Mesothelial cell of epicardium (in vitro differentiated cells): ENCODE data around the gene NPB. TPM values are rescaled to one million over a fixed set of nuclear protein-coding genes. Genes with fewer than 3 reads are reported as not detected.
A peak's percentile ranks its signal among the peaks of the same experiment; 100 is the strongest.

Experiments
- DNase-seq, 2 experiments: peaks; one replicate each; pipeline ENCODE4 v3.0.0; 2021; ENCODE audit warnings: low spot score in 2 of 2; ENCODE audit not compliant: unreplicated experiment in 2 of 2
- H3K27ac Mint-ChIP-seq: 2 replicates; pipeline ENCODE4 v1.8.0; 2021; ENCODE audit warnings: mixed read lengths
- H3K27me3 Mint-ChIP-seq: 2 replicates; pipeline ENCODE4 v1.8.0; 2021; ENCODE audit warnings: low read depth, mixed read lengths
- H3K36me3 Mint-ChIP-seq: 2 replicates; pipeline ENCODE4 v1.8.0; 2021; ENCODE audit warnings: mixed read lengths
- H3K4me1 Mint-ChIP-seq: 2 replicates; pipeline ENCODE4 v1.8.0; 2021; ENCODE audit warnings: mixed read lengths
- H3K4me3 Mint-ChIP-seq: 2 replicates; pipeline ENCODE4 v1.8.0; 2021; ENCODE audit warnings: mild to moderate bottlenecking, moderate library complexity, mixed read lengths
- H3K9me3 Mint-ChIP-seq: 2 replicates; pipeline ENCODE4 v1.8.0; 2021; ENCODE audit warnings: mixed read lengths
- total RNA-seq: library from RNA; stranded (reverse); gene quantifications from 3 replicates; pipeline ENCODE4 v1.2.1, GENCODE V29; 2021
- TF ChIP-seq, protein P1 (sequence below): fragments of 200-600 bp; sonication (generic); IDR thresholded peaks from one replicate; pipeline ENCODE4 v1.5.0; 2021; ENCODE audit warnings: antibody characterized with exemption; ENCODE audit not compliant: unreplicated experiment

NPB gene
- total RNA-seq, 1 donor from 2014 or later = 1.7 TPM

DNA sequence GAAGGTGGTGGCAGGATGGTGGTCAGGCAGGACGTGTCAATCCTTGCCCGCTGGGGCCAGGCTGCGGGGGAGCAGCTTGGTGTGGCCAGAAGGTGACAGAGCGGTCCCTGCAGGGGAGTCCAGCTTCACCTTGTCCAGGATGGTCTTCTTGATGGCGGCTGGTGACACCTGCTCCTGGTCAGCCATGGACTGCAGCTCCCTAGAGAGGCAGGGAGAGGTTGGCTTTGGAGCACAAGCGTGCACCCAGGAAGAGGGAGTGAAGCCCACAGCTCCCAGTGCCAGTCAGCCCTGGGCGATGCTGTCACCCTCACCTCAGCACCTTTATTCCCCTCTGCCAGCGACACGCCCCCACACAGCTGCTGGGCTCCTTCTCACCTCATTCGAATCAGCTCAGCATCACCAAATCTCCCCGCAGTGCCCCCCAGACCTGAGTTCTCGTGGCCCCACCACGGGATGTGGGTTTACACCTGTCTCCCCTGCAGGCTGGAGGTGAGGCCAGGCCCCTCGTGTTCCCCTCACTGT lies 31.2 kb downstream of the NPB start:
- Mint-ChIP-seq H3K4me3 (no peak overlapping the region), H3K27ac (no peak overlapping the region), H3K9me3 (no peaks in the 10 kb centered on the region), H3K4me1 (peaks cover 24% of the 10 kb centered on the region), H3K27me3 (no peaks in the 10 kb centered on the region), H3K36me3 (no peaks in the 10 kb centered on the region)
- TF ChIP-seq, protein P1, sequence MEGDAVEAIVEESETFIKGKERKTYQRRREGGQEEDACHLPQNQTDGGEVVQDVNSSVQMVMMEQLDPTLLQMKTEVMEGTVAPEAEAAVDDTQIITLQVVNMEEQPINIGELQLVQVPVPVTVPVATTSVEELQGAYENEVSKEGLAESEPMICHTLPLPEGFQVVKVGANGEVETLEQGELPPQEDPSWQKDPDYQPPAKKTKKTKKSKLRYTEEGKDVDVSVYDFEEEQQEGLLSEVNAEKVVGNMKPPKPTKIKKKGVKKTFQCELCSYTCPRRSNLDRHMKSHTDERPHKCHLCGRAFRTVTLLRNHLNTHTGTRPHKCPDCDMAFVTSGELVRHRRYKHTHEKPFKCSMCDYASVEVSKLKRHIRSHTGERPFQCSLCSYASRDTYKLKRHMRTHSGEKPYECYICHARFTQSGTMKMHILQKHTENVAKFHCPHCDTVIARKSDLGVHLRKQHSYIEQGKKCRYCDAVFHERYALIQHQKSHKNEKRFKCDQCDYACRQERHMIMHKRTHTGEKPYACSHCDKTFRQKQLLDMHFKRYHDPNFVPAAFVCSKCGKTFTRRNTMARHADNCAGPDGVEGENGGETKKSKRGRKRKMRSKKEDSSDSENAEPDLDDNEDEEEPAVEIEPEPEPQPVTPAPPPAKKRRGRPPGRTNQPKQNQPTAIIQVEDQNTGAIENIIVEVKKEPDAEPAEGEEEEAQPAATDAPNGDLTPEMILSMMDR = no peak
- no peak for DNase-seq

DNA sequence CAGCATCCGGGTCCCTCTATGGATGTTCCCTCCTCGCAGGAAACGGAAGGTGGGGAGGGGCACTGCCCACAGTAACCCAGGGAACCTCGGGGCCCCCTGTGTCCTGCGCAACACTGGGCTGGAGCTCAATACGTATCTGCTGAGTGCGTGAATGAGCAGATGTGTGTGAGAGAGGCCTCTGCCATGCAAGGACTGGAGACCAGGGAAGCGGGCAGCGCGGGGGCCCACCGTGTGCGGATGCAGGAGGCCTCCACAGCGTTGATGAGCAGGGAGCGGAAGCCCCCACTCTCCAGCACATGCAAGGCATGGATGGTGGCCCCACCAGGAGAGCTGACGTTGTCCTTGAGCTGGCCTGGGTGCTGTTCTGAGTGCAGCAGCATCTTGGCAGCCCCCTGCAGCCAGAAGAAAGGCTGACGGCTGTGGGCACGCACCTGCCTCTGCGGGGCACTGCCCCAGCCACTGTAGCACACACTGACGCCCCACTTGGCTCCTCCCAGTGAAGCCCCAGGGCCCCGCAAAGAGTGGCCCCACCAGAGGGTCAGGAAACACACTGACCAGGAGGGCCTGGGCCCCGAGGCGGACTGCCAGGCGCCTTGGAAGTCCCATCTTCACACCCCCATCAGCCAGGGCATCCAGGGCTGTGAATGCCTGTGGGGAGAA lies 32.2 kb downstream of the NPB start:
- H3K27ac Mint-ChIP-seq = no peak overlapping the region

DNA sequence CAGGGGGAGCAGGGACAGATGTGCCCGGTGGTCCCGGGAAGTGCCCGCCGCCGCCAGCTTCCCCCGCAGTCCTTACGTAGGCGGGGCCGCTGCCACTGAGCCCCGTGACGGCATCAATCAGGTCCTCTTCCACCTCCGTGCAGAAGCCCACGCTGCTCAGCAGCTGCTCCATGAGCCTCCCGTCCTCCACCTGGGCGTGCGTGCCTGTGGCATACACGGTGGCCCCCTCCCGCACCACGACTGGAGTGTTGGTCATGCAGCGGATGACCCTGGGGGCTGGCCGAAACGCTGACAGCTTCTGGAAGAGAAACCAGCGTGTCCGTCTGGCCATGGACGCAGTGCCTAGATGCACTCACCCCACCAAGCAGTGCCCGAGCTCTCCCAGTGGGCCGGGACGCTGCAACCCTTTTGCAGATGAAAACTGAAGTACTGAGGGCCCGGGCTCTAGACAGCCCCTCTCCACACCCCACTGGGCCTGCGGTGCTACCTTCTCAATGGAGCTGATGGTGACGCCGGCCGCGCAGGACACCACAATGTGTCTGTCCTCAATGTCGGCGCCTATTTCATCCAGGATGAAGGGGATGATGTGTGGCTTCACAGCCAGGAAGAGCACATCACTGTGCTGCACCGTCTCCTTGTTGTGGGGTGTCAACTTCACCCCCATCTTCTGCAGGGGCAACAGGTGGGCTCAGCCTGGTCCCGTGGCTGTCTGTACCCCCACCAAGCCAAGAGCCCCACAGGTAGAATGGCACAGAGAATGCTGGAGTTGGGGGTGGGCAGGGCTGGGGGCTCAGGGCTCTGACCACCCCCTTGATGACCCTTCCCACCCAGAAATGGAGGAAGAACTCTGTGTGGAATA lies 33.0 kb downstream of the NPB start:
- H3K4me1 Mint-ChIP-seq = peaks cover 19% of the 10 kb centered on the region
- no peak overlapping the region for H3K27ac Mint-ChIP-seq
- peak overlapping the region; percentile 88 for H3K4me3 Mint-ChIP-seq
- TF ChIP-seq, protein P1 = no peak
- no peaks in the 10 kb centered on the region for H3K9me3 Mint-ChIP-seq
- DNase-seq = no peak
- no peaks in the 10 kb centered on the region for H3K27me3 Mint-ChIP-seq
- H3K36me3 Mint-ChIP-seq = no peaks in the 10 kb centered on the region

More for the DNA sequence above, 32.2 kb downstream of the NPB start:
- TF ChIP-seq, protein P1 = no peak
- Mint-ChIP-seq H3K27me3 (no peaks in the 10 kb centered on the region), H3K4me1 (peaks cover 19% of the 10 kb centered on the region), H3K36me3 (no peaks in the 10 kb centered on the region), H3K4me3 (peak overlapping the region; percentile 10), H3K9me3 (no peaks in the 10 kb centered on the region)
- no peak for DNase-seq

DNA sequence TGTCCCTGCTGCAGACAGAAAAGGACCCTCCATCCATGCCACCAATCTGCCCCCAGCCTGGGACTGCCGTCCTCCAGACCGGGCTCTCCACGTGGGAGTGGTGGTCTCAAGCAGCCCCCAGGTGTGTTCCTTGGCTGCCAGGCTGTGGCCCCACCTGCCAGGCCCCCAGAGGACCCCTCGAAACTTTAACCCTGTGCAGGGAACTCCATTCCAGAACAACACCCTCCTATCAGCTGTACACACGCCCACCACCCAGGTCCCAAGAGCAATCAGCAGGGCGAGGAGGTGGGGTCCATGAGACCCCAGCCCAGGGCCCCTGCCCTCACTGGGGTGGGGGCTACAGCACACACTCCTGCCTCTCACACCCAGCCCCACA lies 33.7 kb downstream of the NPB start:
- no peaks in the 10 kb centered on the region for H3K9me3 Mint-ChIP-seq
- peak overlapping the region; percentile 54 for H3K27ac Mint-ChIP-seq
- TF ChIP-seq, protein P1 = no peak
- peak overlapping the region; percentile 88 for H3K4me3 Mint-ChIP-seq
- DNase-seq = no peak
- peaks cover 19% of the 10 kb centered on the region for H3K4me1 Mint-ChIP-seq
- no peaks in the 10 kb centered on the region for H3K36me3 Mint-ChIP-seq
- peaks cover 5% of the 10 kb centered on the region for H3K27me3 Mint-ChIP-seq

DNA sequence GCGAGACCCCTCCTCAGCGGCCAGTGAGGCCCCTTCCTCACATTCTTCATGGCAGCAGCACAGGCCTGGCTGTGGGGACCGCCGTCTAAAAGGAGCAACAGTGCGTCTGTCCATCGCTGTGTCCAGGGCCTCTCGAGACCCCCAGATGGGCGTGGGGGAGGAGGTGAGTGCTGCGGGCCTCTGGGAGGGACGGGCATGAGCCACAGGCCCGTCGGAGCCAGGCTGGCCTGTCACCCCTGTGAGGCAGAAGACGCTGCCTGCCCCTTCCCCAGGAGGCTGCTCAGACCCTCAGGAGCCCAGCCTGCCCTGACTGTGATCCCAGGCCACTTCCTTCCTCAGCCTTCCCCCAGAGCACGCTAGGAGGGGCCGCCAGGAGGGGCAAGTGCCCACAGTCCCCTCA lies 37.2 kb downstream of the NPB start:
- Mint-ChIP-seq H3K36me3 (no peaks in the 10 kb centered on the region), H3K4me1 (peaks cover 15% of the 10 kb centered on the region), H3K27ac (no peak overlapping the region), H3K9me3 (no peaks in the 10 kb centered on the region), H3K27me3 (peaks cover 17% of the 10 kb centered on the region), H3K4me3 (no peak overlapping the region)
- DNase-seq = no peak
- TF ChIP-seq, protein P1 = no peak
